Measurements from ENCODE around the gene RPH3AL. TPM values are rescaled to one million over a fixed set of nuclear protein-coding genes. Genes with fewer than 3 reads are reported as not detected.

RPH3AL gene
- total and polyA plus RNA-seq, 7 donors = 3.7 to 18.5 (median 9.7) TPM

- peaks cover 19% of the 10 kb centered on the region for H3K4me1 ChIP-seq
- H3K27ac ChIP-seq = peak overlapping the region; percentile 77
- DNase-seq (peak; percentile 41 to 60), ATAC-seq (peak in 3 of 4 donors; percentile 3 to 10 (median 8))
- no peaks in the 10 kb centered on the region for H3K27me3 ChIP-seq (ENCODE audit: insufficient read depth in 3 of 3, low read length in 2 of 3)
- 31 to 72% (median 40%) methylated on average over 11 of the region's 11 CpGs for WGBS, 3 donors
- H3K4me3 ChIP-seq = peak overlapping the region; percentile 61
- TF ChIP-seq, protein P1, sequence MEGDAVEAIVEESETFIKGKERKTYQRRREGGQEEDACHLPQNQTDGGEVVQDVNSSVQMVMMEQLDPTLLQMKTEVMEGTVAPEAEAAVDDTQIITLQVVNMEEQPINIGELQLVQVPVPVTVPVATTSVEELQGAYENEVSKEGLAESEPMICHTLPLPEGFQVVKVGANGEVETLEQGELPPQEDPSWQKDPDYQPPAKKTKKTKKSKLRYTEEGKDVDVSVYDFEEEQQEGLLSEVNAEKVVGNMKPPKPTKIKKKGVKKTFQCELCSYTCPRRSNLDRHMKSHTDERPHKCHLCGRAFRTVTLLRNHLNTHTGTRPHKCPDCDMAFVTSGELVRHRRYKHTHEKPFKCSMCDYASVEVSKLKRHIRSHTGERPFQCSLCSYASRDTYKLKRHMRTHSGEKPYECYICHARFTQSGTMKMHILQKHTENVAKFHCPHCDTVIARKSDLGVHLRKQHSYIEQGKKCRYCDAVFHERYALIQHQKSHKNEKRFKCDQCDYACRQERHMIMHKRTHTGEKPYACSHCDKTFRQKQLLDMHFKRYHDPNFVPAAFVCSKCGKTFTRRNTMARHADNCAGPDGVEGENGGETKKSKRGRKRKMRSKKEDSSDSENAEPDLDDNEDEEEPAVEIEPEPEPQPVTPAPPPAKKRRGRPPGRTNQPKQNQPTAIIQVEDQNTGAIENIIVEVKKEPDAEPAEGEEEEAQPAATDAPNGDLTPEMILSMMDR (IDR thresholded peaks at IDR 0.05) = no peak
- no peaks in the 10 kb centered on the region for H3K9me3 ChIP-seq
- H3K36me3 ChIP-seq (ENCODE audit: insufficient read depth in 1 of 2, low read depth in 1 of 2) = peaks cover 0 to 4% of the 10 kb centered on the region in 2 donors
- intact Hi-C loops (cut with DNase I) = loop anchor here in 1 of 2 donors (5.0 kb wide), 1 partner anchor 50 kb away; no protein-coding TSS in a partner anchor
Measured at GRCh38 chr17:332023-332422, 20.6 kb downstream of the RPH3AL start.

GRCh38 chr17:330993-331701 is 21.5 kb downstream of the RPH3AL start:
- no peaks in the 10 kb centered on the region for H3K27me3 ChIP-seq (ENCODE audit: insufficient read depth in 3 of 3, low read length in 2 of 3)
- intact Hi-C loops (cut with DNase I) = loop anchor here in 1 of 2 donors (5.0 kb wide), 1 partner anchor 51 kb away; no protein-coding TSS in a partner anchor
- H3K4me1 ChIP-seq = peaks cover 16% of the 10 kb centered on the region
- 26 to 33% (median 27%) methylated on average over 25 to 26 of the region's 26 CpGs for WGBS, 3 donors
- H3K36me3 ChIP-seq (ENCODE audit: insufficient read depth in 1 of 2, low read depth in 1 of 2) = peaks cover 0 to 7% of the 10 kb centered on the region in 2 donors
- TF ChIP-seq, protein P1 (IDR thresholded peaks at IDR 0.05) = no peak
- ATAC-seq (peak; percentile 23 to 39 (median 30)), DNase-seq (peak; percentile 67 to 79)
- peak overlapping the region; percentile 61 for H3K4me3 ChIP-seq
- peak overlapping the region; percentile 77 for H3K27ac ChIP-seq
- H3K9me3 ChIP-seq = no peaks in the 10 kb centered on the region

DNA sequence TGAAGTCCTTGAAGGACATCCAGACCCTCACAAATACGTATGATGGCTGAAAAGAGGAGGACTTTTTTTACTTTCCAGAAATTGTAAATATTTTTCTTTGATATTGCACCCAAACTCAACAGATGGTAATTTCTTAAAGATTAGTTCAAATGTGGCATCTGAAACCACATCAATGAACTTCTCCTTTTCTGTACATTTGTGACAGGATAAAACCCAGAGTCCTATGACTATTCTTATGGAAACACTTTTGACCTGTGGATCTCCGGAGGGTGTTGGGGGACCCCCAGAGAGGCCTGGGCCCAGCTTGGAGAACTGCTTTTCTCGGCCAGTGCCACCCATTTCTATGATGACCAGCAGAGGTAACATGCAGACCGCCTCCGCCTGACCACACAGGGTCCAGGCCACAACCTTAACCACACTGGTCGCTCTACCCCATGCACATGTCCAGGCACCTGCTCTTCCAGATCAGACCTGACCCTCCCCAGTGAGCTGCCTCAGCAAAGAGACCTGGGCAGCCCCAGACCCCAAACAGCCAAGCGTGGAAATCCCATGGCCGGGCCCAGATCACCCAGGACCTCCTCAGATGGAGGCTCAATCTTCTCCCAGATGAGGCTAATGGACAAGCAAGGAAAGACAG is 22.7 kb downstream of the RPH3AL start:
- WGBS, 3 donors = 94 to 99% (median 95%) methylated on average over 8 of the region's 8 CpGs
- TF ChIP-seq, protein P1 (IDR thresholded peaks at IDR 0.05) = no peak
- no peak overlapping the region for H3K4me3 ChIP-seq
- H3K9me3 ChIP-seq = no peaks in the 10 kb centered on the region
- ATAC-seq (no peak), DNase-seq (peak in 1 of 2 donors; percentile 45)
- peaks cover 9% of the 10 kb centered on the region for H3K4me1 ChIP-seq
- peaks cover 0 to 13% of the 10 kb centered on the region in 2 donors for H3K36me3 ChIP-seq (ENCODE audit: insufficient read depth in 1 of 2, low read depth in 1 of 2)
- H3K27ac ChIP-seq = no peak overlapping the region
- intact Hi-C loops (cut with DNase I) = loop anchor here in 1 of 2 donors (5.0 kb wide), 1 partner anchor 52 kb away; no protein-coding TSS in a partner anchor
- peaks cover 0 to 3% (median 0%) of the 10 kb centered on the region in 3 donors for H3K27me3 ChIP-seq (ENCODE audit: insufficient read depth in 3 of 3, low read length in 2 of 3)

GRCh38 chr17:327971-328370 is 24.6 kb downstream of the RPH3AL start:
- Histone ChIP-seq H3K27me3 (ENCODE audit: insufficient read depth in 3 of 3, low read length in 2 of 3) (peaks cover 0 to 3% (median 0%) of the 10 kb centered on the region in 3 donors), H3K27ac (no peak overlapping the region), H3K4me3 (no peak overlapping the region), H3K9me3 (no peaks in the 10 kb centered on the region), H3K36me3 (ENCODE audit: insufficient read depth in 1 of 2, low read depth in 1 of 2) (peaks cover 0 to 13% of the 10 kb centered on the region in 2 donors), H3K4me1 (no peaks in the 10 kb centered on the region)
- intact Hi-C loops (cut with DNase I) = no loop called here
- no peak for ATAC-seq
- peak in 1 of 2 donors; percentile 20 for DNase-seq
- TF ChIP-seq, protein P1 (IDR thresholded peaks at IDR 0.05) = no peak
- 88 to 92% (median 91%) methylated on average over 7 of the region's 7 CpGs for WGBS, 3 donors

Measured in psoas muscle (tissue), 8 donors.